SKM-1 treated with dmso at 0.1 percent for 144 hours (cell line): ENCODE measurements around the gene LHFPL6.
"Not testable (repeated sequence)": the region's sequence is repeated elsewhere in the genome, so short reads cannot be mapped to it uniquely, and the experiment has no call there.

Experiments used
- DNase-seq: peaks from one replicate; lab custom pipeline; 2025; ENCODE audit not compliant: unreplicated experiment; lab: John Stamatoyannopoulos, UW

LHFPL6 gene

DNA sequence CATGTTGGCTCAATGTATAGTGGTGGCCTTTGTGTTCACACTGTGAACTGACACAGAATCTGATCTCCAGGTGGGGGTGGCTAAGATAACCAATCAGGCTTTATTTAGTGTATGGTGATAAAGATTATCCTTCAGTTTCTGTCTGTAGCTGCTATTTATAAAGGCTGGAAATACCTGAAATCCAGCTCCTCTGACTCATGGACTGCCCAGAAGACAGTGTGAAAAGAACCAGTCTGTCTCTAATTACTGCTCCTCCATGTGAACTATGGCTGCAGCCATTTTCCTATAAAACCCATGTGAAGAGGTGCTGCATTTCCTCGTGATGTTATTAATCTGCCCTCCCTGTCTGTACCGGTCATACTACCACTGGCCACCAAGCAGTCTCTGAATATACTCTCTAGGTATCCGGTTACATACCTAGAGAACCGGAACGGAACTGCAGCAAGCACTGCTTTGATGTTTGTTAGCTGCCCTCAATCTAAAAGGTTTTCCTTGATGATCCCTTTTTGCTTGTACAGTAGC, 238.0 kb downstream of the LHFPL6 start:
- DNase-seq: no peak

DNA sequence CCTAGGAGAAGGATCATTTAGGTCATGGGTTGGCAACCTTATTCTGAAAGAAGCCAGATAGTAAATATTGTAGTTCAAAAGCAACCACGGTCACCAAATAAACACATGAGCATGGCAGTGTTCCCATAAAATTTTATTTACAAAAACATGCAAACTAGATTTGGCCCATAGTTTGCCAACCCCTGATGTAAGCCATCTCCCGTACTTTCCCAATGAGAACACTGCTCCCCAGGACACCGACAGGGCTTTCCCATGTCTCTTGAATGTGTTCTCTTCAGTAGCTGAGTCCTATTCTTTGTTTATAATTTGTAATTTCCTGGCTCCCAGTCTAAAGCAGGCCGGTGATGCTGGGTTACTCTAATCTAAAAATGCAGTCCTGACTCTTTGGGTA, 239.6 kb downstream of the LHFPL6 start:
- no peak for DNase-seq

DNA sequence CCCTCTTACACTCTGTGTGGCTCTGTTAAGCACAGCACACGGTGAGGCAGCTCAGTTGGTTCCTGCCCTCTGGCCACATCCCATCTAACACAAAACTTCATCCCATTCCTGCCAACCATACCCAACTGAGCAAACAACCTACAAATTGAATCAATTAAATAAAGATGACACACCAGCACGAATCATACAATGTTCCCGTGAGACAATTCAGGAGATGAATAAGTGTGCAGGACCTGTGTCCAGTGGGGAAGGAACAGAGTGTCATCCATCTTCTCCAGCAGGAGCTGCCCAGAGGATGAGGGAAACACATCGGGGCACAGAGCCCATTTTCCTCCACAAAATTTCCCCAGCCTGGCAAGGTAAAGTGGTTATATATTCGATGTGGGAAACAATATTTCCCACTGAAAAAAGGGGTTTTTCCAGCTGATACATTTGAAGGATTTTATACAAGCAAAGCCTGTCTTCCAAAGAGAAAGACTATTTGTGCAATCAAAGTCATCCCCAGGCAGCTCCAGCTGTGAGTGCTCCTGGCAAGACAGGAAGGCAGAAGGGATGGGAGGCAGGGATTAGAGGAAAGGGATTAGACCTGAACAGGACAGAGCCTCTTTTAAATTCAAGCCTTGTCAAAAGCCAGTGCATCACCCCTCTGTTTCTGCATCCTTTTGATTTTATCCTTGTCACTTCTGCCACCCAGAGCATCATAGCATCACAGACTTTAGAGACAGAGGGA, 240.2 kb downstream of the LHFPL6 start:
- DNase-seq: no peak

DNA sequence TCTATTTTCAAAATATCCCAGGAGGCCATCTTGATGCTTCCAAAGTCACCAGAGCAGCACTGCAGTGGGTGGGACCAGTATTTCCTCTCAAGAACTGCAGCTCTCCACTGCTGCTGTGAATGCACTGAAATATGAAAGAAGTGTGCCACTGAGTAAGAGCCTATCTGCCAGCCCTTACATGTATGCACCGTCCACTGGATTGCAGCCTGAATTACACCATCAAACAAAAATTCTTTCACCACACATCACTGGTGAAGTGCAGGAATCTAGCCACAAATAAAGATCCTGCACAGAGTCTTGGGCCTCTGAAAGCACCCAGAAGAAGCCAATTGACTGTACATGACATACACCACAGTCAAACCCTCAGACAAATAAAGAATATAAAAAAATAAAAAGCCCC, 249.0 kb downstream of the LHFPL6 start:
- DNase-seq: no peak

DNA sequence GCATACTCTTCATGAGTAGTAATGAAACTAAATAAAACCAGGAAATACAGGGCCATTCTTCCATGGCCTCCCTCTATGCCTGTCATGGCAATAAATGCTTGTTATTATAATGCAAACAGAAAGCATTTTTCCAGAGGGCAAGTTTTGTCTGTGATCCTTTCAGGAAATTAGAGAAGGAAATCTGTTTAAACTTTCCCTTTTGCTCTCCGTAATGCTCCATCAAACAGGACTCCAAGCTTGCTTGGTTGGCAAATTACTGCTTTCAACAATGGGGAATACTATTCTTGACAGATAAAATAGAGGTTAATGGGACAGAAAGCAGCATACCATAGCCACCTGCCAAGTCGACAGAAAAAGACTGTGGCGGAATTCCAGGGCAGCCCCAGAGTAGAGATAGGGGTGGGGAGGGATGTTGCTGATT, 252.5 kb downstream of the LHFPL6 start:
- DNase-seq: no peak

DNA sequence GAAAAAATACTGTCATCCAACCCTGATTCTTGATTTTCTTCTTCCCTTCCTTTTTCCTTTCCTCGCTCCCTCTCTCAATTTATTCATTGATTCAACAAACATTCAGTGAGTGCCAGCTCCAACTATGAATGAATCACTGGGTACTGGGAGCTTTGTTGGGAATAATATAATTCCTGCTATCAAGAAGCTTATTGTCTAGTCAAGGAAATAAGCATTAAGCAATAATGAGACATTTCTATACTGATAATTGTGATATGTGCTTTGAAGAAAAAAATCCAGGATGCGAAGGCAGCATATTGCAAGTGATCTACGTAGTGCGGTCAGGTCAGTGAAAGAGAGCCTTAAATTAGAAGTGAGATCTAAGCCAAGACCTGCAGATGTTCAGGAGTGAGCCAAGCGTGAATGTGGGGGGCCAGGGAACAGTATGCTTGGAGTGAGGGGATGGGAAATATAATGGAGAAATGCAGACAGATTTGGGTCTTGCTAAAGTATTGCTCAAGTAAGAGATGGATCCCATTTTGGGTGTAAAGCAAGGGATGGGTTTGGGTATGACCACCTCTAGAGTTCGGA, 253.5 kb downstream of the LHFPL6 start:
- no peak for DNase-seq

DNA sequence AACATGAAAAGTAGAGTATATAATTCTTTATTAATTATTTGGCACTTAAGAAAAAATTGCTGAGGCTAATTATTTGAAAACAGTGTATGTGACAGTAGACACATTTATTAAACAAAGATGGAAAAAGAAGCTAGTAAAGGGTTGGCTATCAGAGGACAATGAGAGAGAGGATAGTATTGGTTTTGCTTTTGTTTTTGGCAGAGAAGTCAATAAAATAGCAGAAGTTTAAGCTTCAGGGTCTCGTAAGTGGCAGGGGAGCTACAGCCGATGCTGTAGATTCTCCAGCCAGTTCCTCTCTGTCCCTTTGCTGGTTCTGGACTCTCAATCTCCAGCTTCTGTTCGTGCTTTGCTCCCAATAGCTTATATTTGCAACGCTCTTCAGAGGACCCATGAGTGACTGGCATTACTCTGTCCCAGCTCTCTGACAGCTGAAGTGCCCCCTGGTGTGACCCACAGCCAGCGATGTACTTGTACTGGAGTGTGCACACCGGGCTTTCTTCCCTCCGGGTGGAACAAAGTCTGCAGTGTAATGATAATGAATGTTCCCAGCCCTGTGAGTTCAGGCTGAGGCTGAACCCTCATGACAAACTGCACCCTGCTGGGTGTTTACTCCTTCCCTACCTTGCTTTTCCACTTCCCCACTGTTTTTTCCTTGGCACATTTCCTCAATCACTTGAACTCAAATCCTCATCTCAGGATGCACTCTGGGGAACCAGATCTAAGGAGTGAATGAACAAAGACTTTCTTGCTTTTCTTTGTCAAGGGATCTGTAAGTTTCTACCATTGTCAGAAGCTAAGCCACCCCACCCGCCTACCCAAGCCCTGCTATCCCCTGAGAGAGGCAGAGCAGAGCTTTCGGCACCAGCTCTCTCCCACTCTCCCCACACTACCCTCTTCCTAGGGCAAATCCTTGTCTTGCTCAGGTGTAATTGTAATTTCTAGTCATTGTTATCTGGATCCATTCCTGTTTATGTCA, 254.8 kb downstream of the LHFPL6 start:
- no peak for DNase-seq

DNA sequence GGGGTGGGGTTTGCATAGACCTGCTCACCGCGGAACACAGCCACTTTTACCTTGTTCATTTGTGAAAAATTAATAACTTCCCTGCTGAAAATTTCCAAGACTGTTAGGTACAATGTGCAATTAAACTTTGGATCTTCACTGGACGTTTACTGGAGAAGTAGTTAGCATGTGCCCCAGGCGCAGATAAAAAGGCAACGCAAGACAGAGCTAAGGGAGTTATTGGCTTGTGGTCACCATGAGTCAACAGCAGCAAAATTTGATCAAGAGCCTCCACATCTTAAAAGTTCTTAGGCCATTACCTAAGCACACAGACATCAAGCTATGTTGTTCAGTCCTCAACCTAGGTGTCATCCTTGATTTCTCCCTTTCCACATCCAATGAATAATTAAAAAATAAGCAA, 257.0 kb downstream of the LHFPL6 start:
- no peak for DNase-seq

DNA sequence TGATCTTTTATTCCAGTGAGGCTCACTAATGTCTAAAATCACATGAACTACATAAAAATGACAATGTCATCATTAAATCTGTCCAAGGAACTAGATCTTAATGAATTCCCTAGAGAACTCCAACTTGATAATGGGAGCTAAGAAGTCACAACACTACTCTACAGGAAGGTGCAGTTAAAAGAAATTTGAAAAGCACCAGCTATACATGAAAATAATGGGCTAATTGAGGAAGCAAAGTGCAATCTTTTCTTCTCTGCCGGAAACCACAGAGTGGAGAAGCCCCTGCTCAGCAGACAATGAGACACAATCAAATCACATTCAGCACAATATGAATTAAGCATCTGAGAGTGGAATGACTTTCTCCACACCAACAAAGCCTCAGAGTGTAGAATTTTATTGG, 261.7 kb downstream of the LHFPL6 start:
- DNase-seq: no peak

DNA sequence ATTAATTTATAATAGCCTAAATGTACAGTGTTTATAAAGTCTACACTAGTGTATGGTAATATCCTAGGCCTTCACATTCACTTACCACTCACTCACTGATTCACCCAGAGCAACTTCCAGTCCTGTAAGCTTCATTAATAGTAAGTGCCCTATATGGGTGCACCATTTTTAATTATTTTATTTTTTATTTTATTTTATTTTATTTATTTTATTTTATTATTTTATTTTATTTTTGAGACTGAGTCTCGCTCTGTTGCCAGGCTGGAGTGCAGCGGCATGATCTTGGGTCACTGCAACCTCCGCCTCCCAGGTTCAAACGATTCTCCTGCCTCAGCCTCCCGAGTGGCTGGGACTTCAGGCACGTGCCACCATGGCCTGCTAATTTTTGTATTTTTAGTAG, 264.9 kb downstream of the LHFPL6 start:
- DNase-seq: not testable (repeated sequence)

DNA sequence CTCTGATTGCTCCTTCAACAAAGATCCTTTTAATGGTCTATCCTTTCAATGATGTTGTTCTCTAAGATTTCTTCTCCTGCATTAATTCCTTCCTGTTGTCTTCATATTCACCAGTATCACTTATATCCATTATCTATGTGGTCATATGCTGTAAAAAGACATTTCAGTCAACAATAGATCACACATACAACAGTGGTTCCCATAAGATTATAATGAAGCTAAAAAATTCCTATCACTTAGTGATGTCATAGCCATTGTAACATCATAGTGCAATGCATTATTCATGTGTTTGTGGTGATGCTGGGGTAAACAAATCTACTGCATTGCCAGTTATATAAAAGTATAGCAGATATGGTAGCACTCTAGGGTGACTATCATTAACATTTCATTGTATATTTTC, 266.1 kb downstream of the LHFPL6 start:
- DNase-seq: no peak

DNA sequence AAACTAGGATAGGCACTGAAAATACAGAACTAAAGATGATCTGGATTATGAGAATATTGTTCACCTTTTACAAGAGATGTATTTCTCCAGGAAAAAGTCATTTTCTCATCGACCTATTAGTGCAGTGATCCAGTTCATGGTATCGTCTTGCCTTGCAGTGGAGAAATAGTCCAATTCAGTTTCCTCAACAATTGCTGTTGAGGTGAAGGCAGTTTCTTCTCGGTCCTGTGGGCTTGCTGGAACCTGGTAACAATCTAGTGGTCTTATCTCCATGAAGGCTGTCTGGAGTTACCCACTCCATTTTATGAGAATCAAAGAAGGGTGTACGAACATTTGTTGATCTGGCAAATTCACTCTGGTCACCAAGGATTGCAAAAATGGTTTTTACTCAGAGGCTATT, 266.8 kb downstream of the LHFPL6 start:
- no peak for DNase-seq

DNA sequence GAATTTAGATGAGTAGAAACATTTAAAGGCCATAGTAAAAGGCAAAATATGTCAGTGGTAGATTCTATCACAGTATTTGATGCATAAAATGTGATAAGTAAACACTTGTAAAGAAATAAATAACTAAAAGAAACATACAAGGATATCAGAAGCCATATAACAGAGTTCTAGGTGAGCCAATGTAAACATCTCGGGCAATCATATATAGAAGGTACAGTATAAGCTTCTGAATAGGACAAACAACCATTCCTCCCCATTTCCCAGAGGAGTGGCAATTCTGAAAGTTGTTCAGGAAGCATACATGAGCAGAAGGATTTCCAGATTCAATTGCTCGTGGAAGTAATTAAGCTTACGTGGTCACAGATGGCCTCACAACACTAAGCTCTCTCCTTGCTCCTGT, 267.3 kb downstream of the LHFPL6 start:
- DNase-seq: no peak

DNA sequence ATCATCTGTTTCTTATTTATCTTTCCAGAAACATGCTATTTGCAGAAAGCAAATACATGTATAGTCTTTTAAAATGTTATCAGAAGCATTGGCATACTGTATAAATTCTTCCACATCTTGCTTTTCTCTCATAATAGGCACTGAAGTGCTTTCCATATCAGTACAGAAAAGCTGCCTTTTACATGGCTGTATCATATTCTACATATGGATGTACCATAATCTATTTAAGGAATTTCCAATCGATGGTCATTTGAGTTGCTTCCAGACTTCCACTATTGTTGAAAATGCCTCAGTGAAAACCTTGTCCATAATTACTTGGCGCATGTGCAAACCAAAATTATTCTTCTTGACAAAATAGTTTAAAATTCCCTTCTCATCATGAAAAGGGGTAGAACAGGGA, 272.5 kb downstream of the LHFPL6 start:
- no peak for DNase-seq

DNA sequence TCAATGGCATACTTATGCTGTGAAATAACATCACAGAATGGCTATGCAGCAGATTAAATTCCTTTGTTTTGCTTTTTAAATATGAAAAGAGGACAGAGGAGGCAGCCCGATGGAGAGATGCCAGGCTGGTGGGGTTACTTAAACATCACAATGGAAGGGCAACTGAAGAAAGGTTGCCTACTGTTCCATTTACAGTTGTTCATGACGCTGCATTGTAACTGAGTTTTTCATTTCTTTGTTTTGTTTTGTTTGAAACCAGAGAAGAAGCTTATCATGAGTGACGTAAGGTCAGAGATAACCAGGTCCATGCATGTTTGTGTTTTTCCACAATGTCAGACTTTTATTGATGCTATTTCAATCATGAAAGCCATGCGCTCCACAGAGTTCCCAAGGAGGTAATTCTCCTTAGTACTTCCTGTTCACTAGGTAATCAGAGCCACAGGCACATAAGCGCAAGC, 273.8 kb downstream of the LHFPL6 start:
- no peak for DNase-seq

DNA sequence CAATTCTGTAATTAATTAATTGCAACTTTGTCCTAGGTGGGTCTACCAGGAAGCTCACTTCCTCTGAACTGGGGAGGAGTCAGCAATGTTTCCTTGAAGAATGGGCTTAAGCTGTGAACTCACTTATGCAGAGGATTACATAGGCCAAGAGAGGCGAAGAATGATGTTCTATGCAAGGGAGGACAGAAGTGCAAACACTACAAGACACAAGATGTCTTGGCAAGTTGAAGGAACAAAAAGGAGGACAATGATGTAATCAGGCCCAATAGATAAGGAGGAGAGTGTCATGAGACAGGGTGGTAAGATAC, 275.9 kb downstream of the LHFPL6 start:
- no peak for DNase-seq

DNA sequence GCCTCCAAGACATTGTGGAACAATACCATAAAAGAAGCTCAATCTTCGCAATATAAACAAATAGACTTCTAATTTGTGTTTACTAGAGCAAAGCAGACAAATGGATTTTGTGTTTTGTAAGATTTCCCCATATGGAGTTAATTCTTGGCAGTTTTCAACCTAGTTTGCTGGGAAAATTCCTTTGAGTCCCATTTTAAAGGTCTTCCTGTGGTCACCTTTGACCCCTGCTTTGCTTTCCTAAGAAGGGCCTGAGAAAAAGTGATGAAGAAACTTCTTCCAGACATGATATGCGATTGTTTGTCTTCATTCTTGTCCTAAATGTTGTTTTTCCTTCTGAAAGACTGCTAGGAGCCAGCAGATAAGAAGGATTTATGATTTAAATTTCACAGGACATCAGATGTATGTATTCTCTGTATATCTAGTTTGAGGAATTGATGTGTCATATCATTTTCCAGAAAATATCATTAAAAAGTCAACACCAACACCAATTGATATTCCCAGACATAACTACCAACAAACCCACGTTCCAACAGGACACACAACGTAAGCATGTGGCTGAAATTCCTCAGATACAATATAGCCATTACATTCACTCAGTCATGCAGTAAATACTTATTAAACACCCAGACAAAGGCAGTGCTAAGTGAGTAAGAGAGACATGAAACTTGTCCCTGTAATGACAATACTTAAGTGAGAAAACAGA, 276.4 kb downstream of the LHFPL6 start:
- no peak for DNase-seq

DNA sequence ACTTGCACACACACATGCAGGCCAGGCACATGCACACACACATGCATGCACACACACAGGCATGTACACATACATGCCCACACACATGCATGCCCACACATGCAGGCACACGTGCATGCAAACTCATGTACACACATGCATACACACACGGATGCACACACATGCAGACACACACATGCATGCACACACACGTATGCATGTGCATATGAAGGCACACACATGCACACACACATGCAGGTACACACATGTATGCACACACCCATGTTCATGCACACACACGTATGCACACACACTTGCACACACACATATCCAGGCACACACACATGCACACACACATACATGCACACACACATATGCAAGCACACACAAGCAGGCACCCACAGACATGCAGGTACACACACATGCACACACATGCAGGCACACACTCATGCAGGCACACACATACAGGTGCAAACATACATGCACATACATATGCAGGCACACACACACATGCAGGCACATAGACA, 278.1 kb downstream of the LHFPL6 start:
- no peak for DNase-seq

DNA sequence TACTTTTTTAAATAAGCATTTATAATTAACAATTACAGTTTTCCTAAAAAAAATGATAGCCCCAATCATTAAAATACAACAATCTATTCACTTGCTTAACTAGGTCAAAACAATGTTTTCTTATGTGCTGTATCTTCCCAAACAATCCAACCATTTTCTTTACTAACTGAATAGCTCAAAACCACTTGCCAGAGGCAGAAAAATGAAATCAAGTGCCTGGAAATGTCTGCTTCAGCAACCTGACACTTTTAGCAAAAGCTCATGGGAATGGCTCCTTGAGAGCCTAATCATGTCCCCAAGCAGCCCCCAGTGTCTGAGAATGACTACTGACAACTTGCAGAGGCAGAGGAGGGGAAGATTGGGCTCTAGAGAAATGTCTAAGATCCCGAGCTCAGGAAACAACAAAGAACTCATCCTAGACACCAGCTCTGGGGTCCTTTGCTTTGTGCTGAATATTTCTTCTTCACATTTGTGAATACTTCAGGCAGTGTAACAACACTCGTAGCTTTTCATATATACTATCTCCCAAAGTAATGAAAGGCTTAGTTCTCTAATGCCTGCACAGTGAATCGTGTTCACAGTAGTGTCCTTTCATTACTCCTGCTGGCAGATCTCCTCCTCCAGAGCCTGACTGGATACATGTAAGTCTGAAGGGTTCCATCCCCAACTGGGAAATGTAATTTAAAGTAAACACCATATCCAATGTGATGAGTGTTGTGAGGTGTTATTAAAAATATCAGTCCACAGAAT, 280.0 kb downstream of the LHFPL6 start:
- DNase-seq: no peak

DNA sequence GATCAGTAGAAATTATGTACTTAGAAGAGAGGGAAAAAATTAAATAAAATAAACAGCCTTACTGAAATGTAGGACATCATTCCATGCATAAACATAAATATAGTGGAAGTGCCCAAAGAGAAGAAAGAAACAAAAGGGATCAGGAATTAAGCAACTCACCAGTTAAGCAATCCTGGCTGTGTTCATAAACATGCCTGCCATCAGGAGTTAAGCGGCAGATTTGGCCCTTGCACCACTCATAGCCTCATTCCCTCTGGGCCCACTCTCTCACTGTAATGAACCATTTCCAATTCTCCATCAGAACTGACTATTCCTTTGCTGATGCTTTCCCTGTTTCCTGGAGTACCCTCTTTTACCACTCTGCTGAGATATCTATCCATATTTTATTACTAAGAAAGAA, 281.4 kb downstream of the LHFPL6 start:
- no peak for DNase-seq
